ENCODE measurements around the gene CDC14A. TPM values are rescaled to one million over a fixed set of nuclear protein-coding genes. Genes with fewer than 3 reads are reported as not detected.

The CDC14A gene
- total and polyA plus RNA-seq, 2 of the 8 experiments (the other 6 are each of a cell fraction or from before 2014, with no cell fraction given): 3.2 to 8.9 TPM

DNA sequence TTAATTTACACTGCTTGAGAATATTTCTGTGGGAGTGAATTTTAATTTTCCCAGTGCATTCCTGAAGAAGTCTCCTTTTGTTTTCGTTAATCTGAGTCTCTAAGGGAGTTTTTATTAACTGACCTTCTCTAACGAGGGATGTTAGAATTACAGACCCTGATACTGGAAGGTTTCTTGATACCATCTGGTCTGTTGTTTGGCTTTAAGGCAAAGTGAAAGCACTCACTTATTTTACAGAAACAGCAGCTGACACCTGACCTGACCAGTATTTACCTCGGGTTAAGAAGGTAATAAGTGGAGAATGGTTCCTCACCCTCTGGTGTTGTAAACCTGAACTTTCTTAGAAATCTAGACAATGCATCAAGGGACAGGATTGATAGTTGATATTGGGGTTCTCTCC lies 12.4 kb downstream of the CDC14A start (continued):
- TF ChIP-seq, protein P1, sequence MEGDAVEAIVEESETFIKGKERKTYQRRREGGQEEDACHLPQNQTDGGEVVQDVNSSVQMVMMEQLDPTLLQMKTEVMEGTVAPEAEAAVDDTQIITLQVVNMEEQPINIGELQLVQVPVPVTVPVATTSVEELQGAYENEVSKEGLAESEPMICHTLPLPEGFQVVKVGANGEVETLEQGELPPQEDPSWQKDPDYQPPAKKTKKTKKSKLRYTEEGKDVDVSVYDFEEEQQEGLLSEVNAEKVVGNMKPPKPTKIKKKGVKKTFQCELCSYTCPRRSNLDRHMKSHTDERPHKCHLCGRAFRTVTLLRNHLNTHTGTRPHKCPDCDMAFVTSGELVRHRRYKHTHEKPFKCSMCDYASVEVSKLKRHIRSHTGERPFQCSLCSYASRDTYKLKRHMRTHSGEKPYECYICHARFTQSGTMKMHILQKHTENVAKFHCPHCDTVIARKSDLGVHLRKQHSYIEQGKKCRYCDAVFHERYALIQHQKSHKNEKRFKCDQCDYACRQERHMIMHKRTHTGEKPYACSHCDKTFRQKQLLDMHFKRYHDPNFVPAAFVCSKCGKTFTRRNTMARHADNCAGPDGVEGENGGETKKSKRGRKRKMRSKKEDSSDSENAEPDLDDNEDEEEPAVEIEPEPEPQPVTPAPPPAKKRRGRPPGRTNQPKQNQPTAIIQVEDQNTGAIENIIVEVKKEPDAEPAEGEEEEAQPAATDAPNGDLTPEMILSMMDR (IDR thresholded peaks at IDR 0.05; ENCODE audit: control extremely low read depth in 1 of 3, insufficient read depth in 1 of 3, low read depth in 1 of 3, low read length in 3 of 3): no peak
- TF ChIP-seq CREB1 (IDR thresholded peaks at IDR 0.05) (no peak), ZNF274 (IDR thresholded peaks at IDR 0.05; ENCODE audit: borderline replicate concordance, extremely low read depth, low read length) (no peak), SP1 (IDR thresholded peaks at IDR 0.05; ENCODE audit: low read depth, low read length) (no peak)

All from H1 (cell line).